HCT116 (cell line): Measurements from ENCODE around the gene ANKFN1. TPM values are rescaled to one million over a fixed set of nuclear protein-coding genes. Genes with fewer than 3 reads are reported as not detected.

Experiments
- ATAC-seq: fragments of 200-7000 bp; cut with Tn5 transposase; 2 replicates; pipeline ENCODE4 v1.9.1; 2020; ENCODE audit warnings: mild to moderate bottlenecking, moderate library complexity
- BruUV-seq: library from RNA; stranded (reverse); fragments of 400-500 nt; replicated peaks from 2 replicates; lab custom pipeline; 2021; lab: Mats Ljungman, UMichigan
- CTCF ChIA-PET: fragments of 300-600 bp; sonication (Branson Sonifier 250); formaldehyde crosslinking; loops from one replicate; lab custom pipeline; 2021; ENCODE audit warnings: antibody characterized with exemption; lab: Charles Lee
- POLR2A ChIA-PET: fragments of 300-600, 350-600 bp; sonication (Branson Sonifier 250); formaldehyde crosslinking; loops from one replicate; lab custom pipeline; 2021; ENCODE audit warnings: antibody characterized with exemption; lab: Charles Lee
- RAD21 ChIA-PET, 2 experiments: fragments of 300-600 bp; sonication (Branson Sonifier 250); formaldehyde crosslinking; loops; one replicate each; lab custom pipeline; 2023; ENCODE audit warnings: low total read pairs in 2 of 2; ENCODE audit not compliant: uncharacterized antibody in 2 of 2, unreplicated experiment in 2 of 2, low non-redundant PET in 1 of 2; lab: Charles Lee
- DNase-seq: peaks from one replicate; pipeline ENCODE4 v3.0.0-alpha.2; 2010; ENCODE audit warnings: low read depth, low spot score
- H2AFZ ChIP-seq: fragments of 200-600 bp; shearing (Covaris generic), sonication (generic); 2 replicates; pipeline ENCODE4 v1.6.1; 2017; ENCODE audit warnings: low read depth, mixed run types, mixed read lengths, antibody characterized with exemption, low read length; ENCODE audit not compliant: poor library complexity, severe bottlenecking
- H3K27ac ChIP-seq: 2 replicates; pipeline ENCODE4 v1.5.1; 2012; ENCODE audit warnings: low read depth, low read length
- H3K27me3 ChIP-seq: fragments of 200-600 bp; sonication (generic); 2 replicates; pipeline ENCODE4 v1.6.1; 2016; ENCODE audit warnings: mixed run types, low read length, mixed read lengths; ENCODE audit not compliant: insufficient read depth
- H3K36me3 ChIP-seq, 2 experiments: fragments of 200-500 bp in 1 of 2; fragments of 200-600 bp in 1 of 2; sonication (Bioruptor generic) in 1 of 2; sonication (generic) in 1 of 2; 2 replicates each; pipeline versions ENCODE4 v1.5.1 to v1.6.1; 2014 to 2016; ENCODE audit warnings: low read length in 2 of 2, inconsistent platforms in 1 of 2, mixed read lengths in 1 of 2, mixed run types in 1 of 2; ENCODE audit not compliant: insufficient read depth in 2 of 2, control insufficient read depth in 1 of 2
- H3K4me1 ChIP-seq, 2 experiments: fragments of 200-600 bp in 1 of 2; sonication (generic) in 1 of 2; 2 replicates each; pipeline versions ENCODE4 v1.5.1 to v1.6.1; 2012 to 2017; ENCODE audit warnings: low read length in 2 of 2, inconsistent platforms in 1 of 2, mild to moderate bottlenecking in 1 of 2, mixed read lengths in 1 of 2, mixed run types in 1 of 2, moderate library complexity in 1 of 2; ENCODE audit not compliant: insufficient read depth in 2 of 2, control insufficient read depth in 1 of 2
- H3K4me2 ChIP-seq: fragments of 200-600 bp; sonication (generic); 2 replicates; pipeline ENCODE4 v1.6.1; 2017; ENCODE audit warnings: mixed run types, low read length, mixed read lengths
- H3K4me3 ChIP-seq, 2 experiments: fragments of 200-600 bp in 1 of 2; sonication (generic) in 1 of 2; replicated peaks in 1 of 2; 2 replicates each; pipeline ENCODE4 v1.5.1; 2011 to 2016; ENCODE audit warnings: low read length in 2 of 2, control low read depth in 1 of 2, low read depth in 1 of 2, mild to moderate bottlenecking in 1 of 2, mixed read lengths in 1 of 2, mixed run types in 1 of 2
- H3K79me2 ChIP-seq: fragments of 200-600 bp; sonication (generic); 2 replicates; pipeline ENCODE4 v1.6.1; 2017; ENCODE audit warnings: mild to moderate bottlenecking, mixed run types, low read length, moderate library complexity, mixed read lengths; ENCODE audit not compliant: insufficient read depth
- H3K9ac ChIP-seq: fragments of 200-600 bp; sonication (generic); 2 replicates; pipeline ENCODE4 v1.6.1; 2016; ENCODE audit warnings: low read length, mixed read lengths
- H3K9me2 ChIP-seq: fragments of 200-600 bp; sonication (generic), shearing (Covaris generic); 2 replicates; pipeline ENCODE4 v1.6.1; 2017; ENCODE audit warnings: mixed run types, mild to moderate bottlenecking, moderate library complexity; ENCODE audit not compliant: insufficient read depth
- H3K9me3 ChIP-seq, 2 experiments: fragments of 200-500 bp in 1 of 2; fragments of 200-600 bp in 1 of 2; sonication (Bioruptor generic) in 1 of 2; sonication (generic) in 1 of 2; 2 replicates each; pipeline ENCODE4 v1.6.1; 2014 to 2017; ENCODE audit warnings: low read length in 2 of 2, mixed read lengths in 2 of 2, inconsistent platforms in 1 of 2, low read depth in 1 of 2, mild to moderate bottlenecking in 1 of 2, mixed run types in 1 of 2, moderate library complexity in 1 of 2; ENCODE audit not compliant: control insufficient read depth in 1 of 2, insufficient read depth in 1 of 2
- H4K20me1 ChIP-seq: fragments of 200-600 bp; sonication (generic), shearing (Covaris generic); 2 replicates; pipeline ENCODE4 v1.6.1; 2017; ENCODE audit warnings: mixed run types, mild to moderate bottlenecking, moderate library complexity; ENCODE audit not compliant: insufficient read depth
- CBX3 ChIP-seq: IDR thresholded peaks from 2 replicates; pipeline ENCODE4 v1.6.1; 2012; ENCODE audit warnings: low read depth
- CTCF ChIP-seq, 3 experiments: fragments of 200-600 bp in 1 of 3; sonication (generic) in 1 of 3; IDR thresholded peaks in 2 of 3; conservative IDR thresholded peaks in 1 of 3; 2 replicates each; pipeline ENCODE4 v1.5.1; 2012 to 2017; ENCODE audit warnings: low read depth in 2 of 3, low read length in 2 of 3, antibody characterized with exemption in 1 of 3, borderline replicate concordance in 1 of 3, control low read depth in 1 of 3, mild to moderate bottlenecking in 1 of 3, mixed read lengths in 1 of 3, mixed run types in 1 of 3, moderate library complexity in 1 of 3; ENCODE audit not compliant: insufficient read depth in 1 of 3
- ELF1 ChIP-seq: IDR thresholded peaks from 2 replicates; pipeline ENCODE4 v1.6.1; 2012; ENCODE audit warnings: low read depth, borderline replicate concordance
- FOSL1 ChIP-seq: IDR thresholded peaks from 2 replicates; pipeline ENCODE4 v1.6.1; 2012; ENCODE audit warnings: low read depth
- POLR2A ChIP-seq: IDR thresholded peaks from 2 replicates; pipeline ENCODE4 v1.7.0; 2011; ENCODE audit warnings: borderline replicate concordance; ENCODE audit not compliant: insufficient read depth, insufficient read length; ENCODE audit errors: extremely low read depth
- POLR2AphosphoS5 ChIP-seq: IDR thresholded peaks from 2 replicates; pipeline ENCODE4 v1.6.1; 2011; ENCODE audit warnings: mild to moderate bottlenecking, low read depth, low read length, moderate library complexity
- RAD21 ChIP-seq: IDR thresholded peaks from 2 replicates; pipeline ENCODE4 v1.6.1; 2012; ENCODE audit warnings: low read depth, mild to moderate bottlenecking
- SIN3A ChIP-seq: IDR thresholded peaks from 2 replicates; pipeline ENCODE4 v1.6.1; 2012; ENCODE audit warnings: low read depth
- SRF ChIP-seq: IDR thresholded peaks from 2 replicates; pipeline ENCODE4 v1.6.1; 2012; ENCODE audit warnings: low read depth
- YY1 ChIP-seq: IDR thresholded peaks from 2 replicates; pipeline ENCODE4 v1.6.1; 2011; ENCODE audit warnings: low read length, low read depth, moderate library complexity, mild to moderate bottlenecking; ENCODE audit not compliant: insufficient replicate concordance; ENCODE audit errors: extremely low read depth
- ZBTB33 ChIP-seq: IDR thresholded peaks from 2 replicates; pipeline ENCODE4 v1.6.1; 2011; ENCODE audit warnings: mild to moderate bottlenecking, low read length, moderate library complexity; ENCODE audit not compliant: insufficient replicate concordance; ENCODE audit errors: extremely low read depth
- intact Hi-C: fragments of 100-400 bp; cut with micrococcal nuclease; formaldehyde crosslinking; loops from 2 replicates; pipeline ENCODE4 v1.10.0; 2022
- total RNA-seq: library from RNA; stranded (reverse); gene quantifications from one replicate; pipeline ENCODE4 v1.2.1, GENCODE V29; 2021; ENCODE audit not compliant: unreplicated experiment
- TF ChIP-seq, protein P1 (sequence below): IDR thresholded peaks from 2 replicates; pipeline ENCODE4 v1.6.1; 2012

Gene ANKFN1
- total RNA-seq, 1 experiment from 2014 or later, result 1.1 TPM

GRCh38 chr17:56514264-56514663, 361.0 kb downstream of the ANKFN1 start:
- no peak overlapping the region for H3K27ac ChIP-seq
- ChIA-PET RAD21 (no interaction called here), POLR2A (no interaction called here), CTCF (interaction anchor here (1.9 kb wide), 1 partner anchor 14 kb away, joined by 12 read pairs; no protein-coding TSS in a partner anchor)
- H4K20me1 ChIP-seq, result no peaks in the 10 kb centered on the region
- H2AFZ ChIP-seq, result no peak overlapping the region
- BruUV-seq, result no TSS peak
- intact Hi-C loops, result no loop called here
- no peak for ATAC-seq
- TF ChIP-seq POLR2A (no peak), CBX3 (no peak), RAD21 (no peak), SRF (no peak), POLR2AphosphoS5 (no peak), ZBTB33 (no peak), YY1 (no peak)
- H3K4me2 ChIP-seq, result no peak overlapping the region
- H3K9me3 ChIP-seq, result no peaks in the 10 kb centered on the region
- H3K9me2 ChIP-seq, result no peaks in the 10 kb centered on the region
- H3K4me1 ChIP-seq, result no peaks in the 10 kb centered on the region
- peaks cover 57% of the 10 kb centered on the region for H3K27me3 ChIP-seq
- H3K4me3 ChIP-seq, result no peak overlapping the region
- DNase-seq, result no peak
- H3K36me3 ChIP-seq, result no peaks in the 10 kb centered on the region
- H3K9ac ChIP-seq, result no peak overlapping the region
- no peaks in the 10 kb centered on the region for H3K79me2 ChIP-seq

GRCh38 chr17:56514899-56515298, 361.6 kb downstream of the ANKFN1 start:
- Histone ChIP-seq H4K20me1 (no peaks in the 10 kb centered on the region), H3K9me2 (no peaks in the 10 kb centered on the region), H3K4me2 (no peak overlapping the region), H3K27me3 (peaks cover 51% of the 10 kb centered on the region), H3K4me3 (no peak overlapping the region), H3K27ac (no peak overlapping the region), H3K9me3 (no peaks in the 10 kb centered on the region), H3K36me3 (no peaks in the 10 kb centered on the region), H2AFZ (no peak overlapping the region), H3K79me2 (no peaks in the 10 kb centered on the region), H3K4me1 (no peaks in the 10 kb centered on the region), H3K9ac (no peak overlapping the region)
- intact Hi-C loops, result no loop called here
- ChIA-PET RAD21 (no interaction called here), CTCF (interaction anchor here (2.1 kb wide), 1 partner anchor 15 kb away, joined by 7 read pairs; no protein-coding TSS in a partner anchor), POLR2A (no interaction called here)
- TF ChIP-seq FOSL1, result no peak
- no peak for TF ChIP-seq YY1
- TF ChIP-seq RAD21, result no peak
- TF ChIP-seq, protein P1, sequence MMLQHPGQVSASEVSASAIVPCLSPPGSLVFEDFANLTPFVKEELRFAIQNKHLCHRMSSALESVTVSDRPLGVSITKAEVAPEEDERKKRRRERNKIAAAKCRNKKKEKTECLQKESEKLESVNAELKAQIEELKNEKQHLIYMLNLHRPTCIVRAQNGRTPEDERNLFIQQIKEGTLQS, result no peak
- TF ChIP-seq ELF1, result no peak
- no peak for TF ChIP-seq CTCF (IDR thresholded peaks at IDR 0.05 in 2 of 3, conservative IDR thresholded peaks at IDR 0.05 in 1 of 3; ENCODE audit: borderline replicate concordance in 1 of 3, insufficient read depth in 1 of 3, low read depth in 2 of 3, low read length in 2 of 3)
- TF ChIP-seq SIN3A, result no peak
- no TSS peak for BruUV-seq
- ATAC-seq, result no peak
- no peak for DNase-seq
